Retinal pigment epithelial cell (primary cell): Measurements from ENCODE around the gene NOX4.
"Not testable (repeated sequence)": the region's sequence is repeated elsewhere in the genome, so short reads cannot be mapped to it uniquely, and the experiment has no call there.

Experiments
- DNase-seq: peaks from one replicate; pipeline ENCODE4 v3.0.0-alpha.2; 2010; ENCODE audit warnings: low read depth
- H3K4me3 ChIP-seq: 2 replicates; pipeline ENCODE4 v1.5.1; 2011; ENCODE audit warnings: mild to moderate bottlenecking, low read length, control low read depth, moderate library complexity
- CTCF ChIP-seq: conservative IDR thresholded peaks from 2 replicates; pipeline ENCODE4 v1.5.1; 2011; ENCODE audit warnings: low read depth, low read length, control low read depth, inconsistent platforms

Gene NOX4

GRCh38 chr11:89443361-89444322 lies 47.5 kb downstream of the NOX4 start:
- DNase-seq: peak; percentile 31
- H3K4me3 ChIP-seq: no peak overlapping the region
- TF ChIP-seq CTCF: no peak

GRCh38 chr11:89442801-89443200 lies 48.4 kb downstream of the NOX4 start:
- TF ChIP-seq CTCF: no peak
- no peak for DNase-seq
- H3K4me3 ChIP-seq: no peak overlapping the region

- no peak overlapping the region for H3K4me3 ChIP-seq
- no peak for TF ChIP-seq CTCF
- DNase-seq: no peak
These were observed 49.6 kb downstream of the NOX4 start for GRCh38 chr11:89441606-89442005.

GRCh38 chr11:89437317-89437716 lies 53.9 kb downstream of the NOX4 start:
- DNase-seq: no peak
- H3K4me3 ChIP-seq: no peak overlapping the region
- TF ChIP-seq CTCF: no peak

GRCh38 chr11:89436071-89436470 lies 55.1 kb downstream of the NOX4 start:
- TF ChIP-seq CTCF: no peak
- DNase-seq: peak; percentile 99
- no peak overlapping the region for H3K4me3 ChIP-seq

GRCh38 chr11:89433278-89433677 lies 57.9 kb downstream of the NOX4 start:
- TF ChIP-seq CTCF: no peak
- no peak for DNase-seq
- H3K4me3 ChIP-seq: no peak overlapping the region

- not testable (repeated sequence) for H3K4me3 ChIP-seq, DNase-seq
These were observed 59.0 kb downstream of the NOX4 start for GRCh38 chr11:89432182-89432581.

- not testable (repeated sequence) for DNase-seq, H3K4me3 ChIP-seq
These were observed 64.7 kb downstream of the NOX4 start for GRCh38 chr11:89426501-89426900.
